GM19438 (cell line): ENCODE measurements around the gene FABP7.

Experiments
- ATAC-seq: cut with Tn5 transposase; IDR thresholded peaks from one replicate; pipeline ENCODE4 v1.9.1; 2021; ENCODE audit warnings: low read depth; ENCODE audit not compliant: unreplicated experiment

FABP7 gene

GRCh38 chr6:122832459-122832858 is 52.9 kb downstream of the FABP7 start:
- ATAC-seq: no peak

- ATAC-seq: no peak
Observed at GRCh38 chr6:122833021-122833491, 53.5 kb downstream of the FABP7 start.
